PC-3 (cell line): ENCODE results near the gene UNC119B.

Experiments
- EZH2 ChIP-seq: fragments of 300-600 bp; sonication (generic); IDR thresholded peaks from one replicate; pipeline ENCODE4 v1.6.1; 2017; ENCODE audit warnings: antibody characterized with exemption, mild to moderate bottlenecking, low read length; ENCODE audit not compliant: unreplicated experiment
- EZH2phosphoT487 ChIP-seq: fragments of 300-600 bp; sonication (generic); IDR thresholded peaks from 2 replicates; pipeline ENCODE4 v1.6.1; 2018; ENCODE audit warnings: mild to moderate bottlenecking, antibody characterized with exemption, low read length, borderline replicate concordance
- TF ChIP-seq, protein P1 (sequence below): fragments of 300-600 bp; sonication (generic); conservative IDR thresholded peaks from 2 replicates; pipeline ENCODE4 v1.5.1; 2017; ENCODE audit warnings: antibody characterized with exemption, low read depth, mild to moderate bottlenecking, low read length

DNA sequence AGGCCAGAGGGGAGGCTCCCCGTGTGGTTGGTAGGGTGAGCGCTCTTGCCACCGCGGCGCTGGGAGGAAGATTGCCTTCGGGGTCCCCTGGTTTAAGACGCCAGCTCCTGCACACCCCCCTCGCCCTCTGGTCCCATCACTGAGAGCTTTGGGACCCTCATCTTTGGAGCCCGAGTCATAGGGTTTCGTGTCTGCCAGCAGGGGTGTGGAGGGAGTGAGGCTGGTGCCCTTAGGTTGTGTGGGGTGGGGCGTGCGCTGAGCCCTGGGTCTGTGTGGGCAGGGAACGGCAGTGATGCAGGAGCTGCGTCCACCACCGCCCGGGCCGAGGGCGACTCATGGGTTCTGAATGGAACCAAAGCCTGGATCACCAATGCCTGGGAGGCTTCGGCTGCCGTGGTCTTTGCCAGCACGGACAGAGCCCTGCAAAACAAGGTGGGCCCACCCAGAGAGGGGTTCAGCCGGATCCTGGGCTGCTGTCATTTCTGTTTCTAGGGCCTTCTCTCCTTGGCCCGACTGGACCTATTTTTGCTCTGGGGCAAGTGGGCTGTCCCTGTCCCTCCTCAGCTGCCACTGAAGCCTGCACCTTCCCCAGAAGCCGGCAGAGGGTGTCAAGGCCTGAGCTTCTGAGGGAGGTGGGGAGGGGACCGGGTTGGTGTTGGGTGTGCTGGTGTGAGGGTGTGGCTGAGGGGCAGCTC lies 27.4 kb downstream of the UNC119B start:
- TF ChIP-seq EZH2 (no peak), EZH2phosphoT487 (no peak)
- TF ChIP-seq, protein P1, sequence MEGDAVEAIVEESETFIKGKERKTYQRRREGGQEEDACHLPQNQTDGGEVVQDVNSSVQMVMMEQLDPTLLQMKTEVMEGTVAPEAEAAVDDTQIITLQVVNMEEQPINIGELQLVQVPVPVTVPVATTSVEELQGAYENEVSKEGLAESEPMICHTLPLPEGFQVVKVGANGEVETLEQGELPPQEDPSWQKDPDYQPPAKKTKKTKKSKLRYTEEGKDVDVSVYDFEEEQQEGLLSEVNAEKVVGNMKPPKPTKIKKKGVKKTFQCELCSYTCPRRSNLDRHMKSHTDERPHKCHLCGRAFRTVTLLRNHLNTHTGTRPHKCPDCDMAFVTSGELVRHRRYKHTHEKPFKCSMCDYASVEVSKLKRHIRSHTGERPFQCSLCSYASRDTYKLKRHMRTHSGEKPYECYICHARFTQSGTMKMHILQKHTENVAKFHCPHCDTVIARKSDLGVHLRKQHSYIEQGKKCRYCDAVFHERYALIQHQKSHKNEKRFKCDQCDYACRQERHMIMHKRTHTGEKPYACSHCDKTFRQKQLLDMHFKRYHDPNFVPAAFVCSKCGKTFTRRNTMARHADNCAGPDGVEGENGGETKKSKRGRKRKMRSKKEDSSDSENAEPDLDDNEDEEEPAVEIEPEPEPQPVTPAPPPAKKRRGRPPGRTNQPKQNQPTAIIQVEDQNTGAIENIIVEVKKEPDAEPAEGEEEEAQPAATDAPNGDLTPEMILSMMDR: peak; percentile 27; the same call in 1 of the 2 replicates
